ENCODE measurements around the gene KRT78.
"Not testable (repeated sequence)": the region's sequence is repeated elsewhere in the genome, so short reads cannot be mapped to it uniquely, and the experiment has no call there.

- not testable (repeated sequence) for TF ChIP-seq CTCF (conservative IDR thresholded peaks at IDR 0.05; ENCODE audit: low read length); EZH2phosphoT487 (IDR thresholded peaks at IDR 0.05; ENCODE audit: borderline replicate concordance, low read depth, low read length)
Observed at GRCh38 chr12:52880499-52880898, 31.7 kb upstream of the KRT78 start.
